Activated naive CD8-positive, alpha-beta T cell treated with anti-CD3 and anti-CD28 coated beads, Interleukin-2, amount 50 U/mL, for 24 hours (primary cell): Measurements from ENCODE around the gene RXFP1.

Experiments used
- ATAC-seq: fragments of 150-1000 bp; cut with Tn5 transposase; one replicate; pipeline ENCODE4 v1.10.0; 2021
- DNase-seq: peaks from one replicate; pipeline ENCODE4 v3.0.0; 2021
- H3K27ac Mint-ChIP-seq: one replicate; pipeline ENCODE4 v1.8.0; 2021; ENCODE audit warnings: mild to moderate bottlenecking, mixed read lengths
- H3K27me3 Mint-ChIP-seq: one replicate; pipeline ENCODE4 v1.8.0; 2021; ENCODE audit warnings: mixed read lengths
- H3K36me3 Mint-ChIP-seq: one replicate; pipeline ENCODE4 v1.8.0; 2021; ENCODE audit warnings: low read depth, mixed read lengths
- H3K4me1 Mint-ChIP-seq: one replicate; pipeline ENCODE4 v1.8.0; 2021; ENCODE audit warnings: mixed read lengths
- H3K4me3 Mint-ChIP-seq: one replicate; pipeline ENCODE4 v1.8.0; 2021; ENCODE audit warnings: mild to moderate bottlenecking, moderate library complexity, mixed read lengths
- H3K9me3 Mint-ChIP-seq: one replicate; pipeline ENCODE4 v1.8.0; 2021; ENCODE audit warnings: mixed read lengths

The RXFP1 gene

GRCh38 chr4:158521484-158522088 is at the start of gene RXFP1:
Gene RXFP1, plus strand, starts transcription at chr4:158521882. Its CDS starts 95 bp downstream, at chr4:158521977.
- H3K36me3 Mint-ChIP-seq, result no peaks in the 10 kb centered on the region
- DNase-seq, result no peak
- H3K27me3 Mint-ChIP-seq, result peaks cover 2% of the 10 kb centered on the region
- ATAC-seq, result no peak
- H3K4me3 Mint-ChIP-seq, result no peak within 1 kb of the TSS
- no peak within 1 kb of the TSS for H3K27ac Mint-ChIP-seq
- no peaks in the 10 kb centered on the region for H3K9me3 Mint-ChIP-seq
- H3K4me1 Mint-ChIP-seq, result no peaks in the 10 kb centered on the region

GRCh38 chr4:158481811-158482210 is 39.9 kb upstream of the RXFP1 start:
- ATAC-seq (no peak), DNase-seq (no peak)
- Mint-ChIP-seq H3K27ac (no peak overlapping the region), H3K27me3 (no peaks in the 10 kb centered on the region), H3K4me3 (no peak overlapping the region), H3K9me3 (peaks cover 2% of the 10 kb centered on the region), H3K36me3 (no peaks in the 10 kb centered on the region), H3K4me1 (no peaks in the 10 kb centered on the region)

- Mint-ChIP-seq H3K27me3 (peaks cover 2% of the 10 kb centered on the region), H3K4me1 (no peaks in the 10 kb centered on the region), H3K9me3 (peaks cover 8% of the 10 kb centered on the region), H3K27ac (no peak overlapping the region), H3K36me3 (no peaks in the 10 kb centered on the region), H3K4me3 (no peak overlapping the region)
- ATAC-seq (no peak), DNase-seq (no peak)
Measured at GRCh38 chr4:158484173-158484885, 37.4 kb upstream of the RXFP1 start.

- no peak for DNase-seq
Measured at GRCh38 chr4:158490629-158491028, 31.1 kb upstream of the RXFP1 start.

GRCh38 chr4:158492391-158492790 is 29.3 kb upstream of the RXFP1 start:
- no peak for DNase-seq

More at GRCh38 chr4:158490629-158491028, 31.1 kb upstream of the RXFP1 start:
- Mint-ChIP-seq H3K27ac (no peak overlapping the region), H3K27me3 (peaks cover 2% of the 10 kb centered on the region), H3K4me1 (no peaks in the 10 kb centered on the region), H3K9me3 (peaks cover 9% of the 10 kb centered on the region), H3K4me3 (no peak overlapping the region), H3K36me3 (no peaks in the 10 kb centered on the region)
- ATAC-seq, result no peak

GRCh38 chr4:158496030-158496741 is 25.5 kb upstream of the RXFP1 start:
- peak; percentile 26 for DNase-seq
- Mint-ChIP-seq H3K27ac (no peak overlapping the region), H3K36me3 (no peaks in the 10 kb centered on the region), H3K9me3 (no peaks in the 10 kb centered on the region), H3K4me1 (no peaks in the 10 kb centered on the region), H3K27me3 (no peaks in the 10 kb centered on the region), H3K4me3 (no peak overlapping the region)
- ATAC-seq, result no peak

More at GRCh38 chr4:158492391-158492790, 29.3 kb upstream of the RXFP1 start:
- Mint-ChIP-seq H3K9me3 (peaks cover 3% of the 10 kb centered on the region), H3K4me1 (no peaks in the 10 kb centered on the region), H3K4me3 (no peak overlapping the region), H3K27ac (no peak overlapping the region), H3K27me3 (peaks cover 2% of the 10 kb centered on the region), H3K36me3 (no peaks in the 10 kb centered on the region)
- no peak for ATAC-seq

GRCh38 chr4:158500054-158500453 is 21.6 kb upstream of the RXFP1 start:
- no peak for DNase-seq
- no peaks in the 10 kb centered on the region for H3K27me3 Mint-ChIP-seq
- H3K36me3 Mint-ChIP-seq, result no peaks in the 10 kb centered on the region
- H3K27ac Mint-ChIP-seq, result no peak overlapping the region
- H3K9me3 Mint-ChIP-seq, result peaks cover 3% of the 10 kb centered on the region
- no peak for ATAC-seq
- no peaks in the 10 kb centered on the region for H3K4me1 Mint-ChIP-seq
- no peak overlapping the region for H3K4me3 Mint-ChIP-seq

GRCh38 chr4:158513256-158513655 is 8.4 kb upstream of the RXFP1 start:
- no peak for DNase-seq
- no peak overlapping the region for H3K4me3 Mint-ChIP-seq
- no peak for ATAC-seq
- no peaks in the 10 kb centered on the region for H3K9me3 Mint-ChIP-seq
- no peaks in the 10 kb centered on the region for H3K27me3 Mint-ChIP-seq
- no peaks in the 10 kb centered on the region for H3K4me1 Mint-ChIP-seq
- H3K36me3 Mint-ChIP-seq, result no peaks in the 10 kb centered on the region
- H3K27ac Mint-ChIP-seq, result no peak overlapping the region

GRCh38 chr4:158519226-158519625 is 2.5 kb upstream of the RXFP1 start:
- H3K36me3 Mint-ChIP-seq, result no peaks in the 10 kb centered on the region
- H3K9me3 Mint-ChIP-seq, result no peaks in the 10 kb centered on the region
- no peak overlapping the region for H3K4me3 Mint-ChIP-seq
- H3K27me3 Mint-ChIP-seq, result peaks cover 2% of the 10 kb centered on the region
- H3K27ac Mint-ChIP-seq, result no peak overlapping the region
- DNase-seq, result no peak
- no peaks in the 10 kb centered on the region for H3K4me1 Mint-ChIP-seq
- ATAC-seq, result no peak

- DNase-seq, result no peak
- ATAC-seq, result no peak
- Mint-ChIP-seq H3K27me3 (peaks cover 2% of the 10 kb centered on the region), H3K4me3 (no peak overlapping the region), H3K4me1 (no peaks in the 10 kb centered on the region), H3K9me3 (no peaks in the 10 kb centered on the region), H3K27ac (no peak overlapping the region), H3K36me3 (no peaks in the 10 kb centered on the region)
Measured at GRCh38 chr4:158523990-158524535, 2.4 kb downstream of the RXFP1 start.

GRCh38 chr4:158527516-158527915 is 5.8 kb downstream of the RXFP1 start:
- peaks cover 3% of the 10 kb centered on the region for H3K9me3 Mint-ChIP-seq
- H3K27ac Mint-ChIP-seq, result no peak overlapping the region
- H3K27me3 Mint-ChIP-seq, result peaks cover 2% of the 10 kb centered on the region
- no peak for ATAC-seq
- H3K36me3 Mint-ChIP-seq, result no peaks in the 10 kb centered on the region
- H3K4me1 Mint-ChIP-seq, result no peaks in the 10 kb centered on the region
- no peak for DNase-seq
- H3K4me3 Mint-ChIP-seq, result no peak overlapping the region

GRCh38 chr4:158529505-158529904 is 7.8 kb downstream of the RXFP1 start:
- H3K9me3 Mint-ChIP-seq, result peaks cover 3% of the 10 kb centered on the region
- DNase-seq, result no peak
- no peak overlapping the region for H3K4me3 Mint-ChIP-seq
- H3K36me3 Mint-ChIP-seq, result no peaks in the 10 kb centered on the region
- ATAC-seq, result no peak
- no peak overlapping the region for H3K27ac Mint-ChIP-seq
- no peaks in the 10 kb centered on the region for H3K4me1 Mint-ChIP-seq
- H3K27me3 Mint-ChIP-seq, result no peaks in the 10 kb centered on the region

GRCh38 chr4:158530381-158530780 is 8.7 kb downstream of the RXFP1 start:
- no peak for ATAC-seq
- Mint-ChIP-seq H3K4me1 (peaks cover 5% of the 10 kb centered on the region), H3K27ac (no peak overlapping the region), H3K27me3 (no peaks in the 10 kb centered on the region), H3K4me3 (no peak overlapping the region), H3K9me3 (peaks cover 3% of the 10 kb centered on the region), H3K36me3 (no peaks in the 10 kb centered on the region)
- DNase-seq, result no peak

- Mint-ChIP-seq H3K36me3 (no peaks in the 10 kb centered on the region), H3K27me3 (no peaks in the 10 kb centered on the region), H3K4me1 (peaks cover 9% of the 10 kb centered on the region), H3K4me3 (no peak overlapping the region), H3K27ac (no peak overlapping the region), H3K9me3 (peaks cover 3% of the 10 kb centered on the region)
- no peak for DNase-seq
- ATAC-seq, result no peak
Measured at GRCh38 chr4:158530898-158531297, 9.2 kb downstream of the RXFP1 start.
